Amniotic epithelial cell (primary cell): Measurements from ENCODE around the gene NHS.
"Not testable (repeated sequence)": the region's sequence is repeated elsewhere in the genome, so short reads cannot be mapped to it uniquely, and the experiment has no call there.

ENCODE experiments used
- DNase-seq: peaks from one replicate; pipeline ENCODE4 v3.0.0-alpha.2; 2010; ENCODE audit warnings: low read depth

NHS gene

GRCh38 chrX:17496407-17496806 is 121.4 kb downstream of the NHS start:
- DNase-seq: no peak

DNA sequence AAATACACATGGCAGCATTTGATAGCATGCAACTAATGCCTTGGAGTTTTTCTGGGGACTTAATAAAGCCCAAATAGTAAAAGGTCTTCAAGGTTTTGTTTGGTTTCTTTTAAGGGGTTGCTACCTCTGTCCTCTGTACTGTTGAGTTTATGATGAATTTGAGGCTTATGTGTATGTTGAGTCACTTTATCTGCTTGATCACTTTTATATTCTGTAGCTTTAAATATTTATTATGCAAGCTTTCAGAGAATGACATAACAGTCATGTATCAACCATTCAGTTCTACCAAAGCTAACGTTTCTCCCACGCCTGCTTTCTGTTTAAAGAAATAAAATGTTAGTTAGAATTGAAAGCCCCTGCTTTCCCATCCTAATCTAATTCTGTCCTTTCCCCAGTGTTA is 122.2 kb downstream of the NHS start:
- no peak for DNase-seq

- DNase-seq: no peak
Observed at GRCh38 chrX:17499512-17499911, 124.5 kb downstream of the NHS start.

DNA sequence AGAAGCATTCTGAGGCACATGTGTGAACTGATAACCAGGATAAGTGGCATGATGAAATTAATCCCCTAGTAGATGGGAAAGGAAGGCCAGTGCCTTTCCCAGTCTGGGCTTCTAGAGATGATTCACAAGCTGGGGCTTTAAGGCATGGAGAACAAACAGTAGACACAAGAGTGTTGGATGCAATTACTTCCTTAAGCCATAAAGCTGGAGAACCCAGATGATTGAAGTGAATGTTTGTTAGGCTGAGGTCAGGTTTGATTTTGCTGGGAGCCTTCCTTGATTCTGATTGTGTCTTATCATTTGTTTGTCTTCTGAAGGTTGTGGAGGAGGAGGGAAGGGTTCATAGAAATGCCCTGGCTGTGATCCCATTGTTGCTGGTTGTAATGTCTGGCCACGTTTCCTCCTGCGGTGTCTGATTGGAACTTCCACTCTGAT is 125.2 kb downstream of the NHS start:
- DNase-seq: no peak

- DNase-seq: no peak
Observed at GRCh38 chrX:17501746-17502145, 126.7 kb downstream of the NHS start.

DNA sequence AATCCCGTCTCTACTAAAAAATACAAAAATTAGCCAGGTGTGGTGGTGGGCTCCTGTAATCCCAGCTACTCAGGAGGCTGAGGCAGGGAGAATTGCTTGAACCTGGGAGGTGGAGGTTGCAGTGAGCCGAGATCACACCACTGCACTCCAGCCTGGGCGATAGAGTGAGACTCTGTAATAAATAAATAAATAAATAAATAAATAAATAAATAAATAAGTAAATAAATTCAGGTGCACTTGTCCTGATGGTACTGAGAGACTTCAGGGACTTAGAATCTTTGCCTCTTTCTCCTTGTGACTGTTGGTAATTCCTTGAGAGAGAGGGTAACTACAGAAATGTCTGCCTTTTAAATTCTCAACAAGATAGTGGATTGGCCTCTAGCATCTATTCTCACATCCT is 131.4 kb downstream of the NHS start:
- DNase-seq: not testable (repeated sequence)

- no peak for DNase-seq
Observed at GRCh38 chrX:17511556-17511955, 136.6 kb downstream of the NHS start.

DNA sequence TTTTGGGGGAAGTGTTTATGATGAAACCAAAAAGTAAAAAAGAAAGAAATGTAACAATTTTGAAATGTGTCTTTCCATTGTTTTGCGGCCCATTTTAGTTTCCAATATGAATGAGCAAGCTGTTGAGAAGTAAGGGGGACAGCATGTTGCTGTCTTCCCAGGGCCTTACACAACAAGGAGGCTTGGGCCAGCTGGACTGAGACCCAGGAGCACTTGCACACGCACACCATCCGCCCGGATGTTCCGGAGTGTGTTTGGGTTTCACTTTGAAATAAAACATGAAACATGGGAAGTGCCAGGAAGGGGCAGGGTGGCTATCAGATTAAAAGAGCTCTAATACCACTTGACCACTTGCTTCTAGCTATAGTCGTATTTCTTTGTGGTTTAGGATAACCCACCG is 144.4 kb downstream of the NHS start:
- no peak for DNase-seq

DNA sequence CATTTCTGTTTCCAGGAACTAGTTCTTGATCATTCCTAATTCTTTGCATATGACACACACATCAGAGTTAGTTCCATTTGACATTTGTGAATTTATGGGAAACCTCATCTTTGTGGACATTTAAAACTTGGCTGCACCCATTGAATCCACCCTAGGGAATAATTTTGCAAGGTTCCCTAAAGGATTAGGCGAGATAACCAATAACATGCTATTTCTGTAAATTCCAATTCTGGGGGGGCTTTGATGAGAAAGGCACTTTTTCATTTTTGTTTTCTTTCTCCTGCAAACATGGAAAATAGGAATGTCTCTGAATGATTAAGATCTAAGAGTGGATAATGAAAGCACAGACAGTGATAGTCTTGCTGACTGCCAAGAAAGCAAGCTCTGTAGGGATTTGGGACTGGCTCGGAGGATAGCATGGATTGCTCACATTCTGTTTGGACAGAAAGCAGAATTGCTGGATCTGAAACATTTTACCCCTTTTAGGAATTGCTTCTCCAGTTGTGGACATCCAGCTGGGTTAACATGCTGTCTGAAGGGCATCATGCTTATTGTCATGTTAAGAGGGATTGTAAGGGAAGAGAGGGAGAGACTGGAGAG is 145.1 kb downstream of the NHS start:
- no peak for DNase-seq

- DNase-seq: no peak
Observed at GRCh38 chrX:17521871-17522693, 147.1 kb downstream of the NHS start.

DNA sequence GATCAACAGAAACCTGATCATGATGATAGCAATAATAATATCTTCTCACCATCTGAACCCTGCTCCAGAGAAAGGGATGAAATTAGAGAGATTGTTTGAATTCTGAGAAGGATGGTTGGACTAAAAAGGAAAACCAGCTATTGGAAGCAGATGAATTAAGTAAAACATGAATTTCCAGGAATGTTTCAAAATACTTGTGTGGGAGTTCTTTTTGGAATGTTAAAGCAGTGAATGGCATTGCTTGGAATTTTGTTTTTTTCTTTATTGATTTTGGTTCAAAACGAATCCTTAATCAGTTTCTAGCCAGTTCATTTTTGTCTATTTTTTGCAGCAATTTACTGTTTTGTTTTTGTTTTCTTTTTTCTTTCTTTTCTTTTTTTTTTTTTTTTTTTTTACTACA is 150.3 kb downstream of the NHS start:
- no peak for DNase-seq

GRCh38 chrX:17525762-17526555 is 151.0 kb downstream of the NHS start:
- DNase-seq: no peak

DNA sequence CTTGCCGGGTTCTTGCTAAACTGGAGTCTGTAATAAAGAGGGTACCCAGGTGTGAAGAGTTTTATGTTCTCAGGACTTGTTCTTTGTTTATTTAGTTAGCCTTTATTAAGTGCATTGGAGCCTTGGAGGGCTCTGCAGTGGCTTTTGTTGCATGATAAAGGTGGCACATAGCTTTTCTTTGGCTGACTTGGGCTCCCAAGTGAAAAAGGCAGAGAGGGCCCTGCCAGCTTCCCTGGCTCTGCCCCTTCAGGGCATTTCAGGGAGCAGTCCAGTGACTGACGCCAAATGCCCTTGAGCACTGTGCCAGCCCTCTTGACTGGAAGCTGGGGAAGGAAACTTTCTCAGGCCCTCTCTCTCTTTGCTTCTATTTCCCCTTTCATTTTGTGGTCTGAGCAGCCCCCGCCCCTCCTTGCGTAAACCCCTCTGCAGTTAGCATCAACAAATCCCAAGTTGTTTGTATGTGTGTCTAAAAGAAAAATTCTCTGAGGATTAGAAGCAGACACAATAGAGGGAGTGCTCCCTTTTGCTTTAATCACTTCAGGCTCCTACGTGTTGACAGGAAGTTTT is 152.2 kb downstream of the NHS start:
- no peak for DNase-seq

- no peak for DNase-seq
Observed at GRCh38 chrX:17527922-17528321, 152.9 kb downstream of the NHS start.

GRCh38 chrX:17529151-17529745 is 154.2 kb downstream of the NHS start:
- DNase-seq: no peak

GRCh38 chrX:17531500-17531899 is 156.5 kb downstream of the NHS start:
- DNase-seq: no peak

DNA sequence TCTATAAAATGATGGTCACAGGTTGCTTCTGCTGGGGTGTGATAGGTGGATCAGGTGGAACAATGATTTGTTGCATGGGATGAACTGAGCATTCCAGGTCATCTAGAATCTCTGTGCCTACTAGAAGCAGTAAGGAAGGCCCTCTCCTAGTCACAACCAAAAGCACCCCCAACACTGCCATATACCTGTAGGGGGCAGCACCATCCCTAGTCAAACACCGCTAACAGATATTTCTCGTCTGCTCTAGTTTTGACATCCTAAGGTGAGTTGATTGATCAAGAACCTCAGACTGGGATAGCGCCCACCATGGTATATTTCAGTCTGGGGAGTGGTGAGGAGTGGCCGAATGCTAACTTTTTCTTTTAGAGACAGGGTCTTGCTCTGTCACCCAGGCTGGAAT is 160.2 kb downstream of the NHS start:
- no peak for DNase-seq

DNA sequence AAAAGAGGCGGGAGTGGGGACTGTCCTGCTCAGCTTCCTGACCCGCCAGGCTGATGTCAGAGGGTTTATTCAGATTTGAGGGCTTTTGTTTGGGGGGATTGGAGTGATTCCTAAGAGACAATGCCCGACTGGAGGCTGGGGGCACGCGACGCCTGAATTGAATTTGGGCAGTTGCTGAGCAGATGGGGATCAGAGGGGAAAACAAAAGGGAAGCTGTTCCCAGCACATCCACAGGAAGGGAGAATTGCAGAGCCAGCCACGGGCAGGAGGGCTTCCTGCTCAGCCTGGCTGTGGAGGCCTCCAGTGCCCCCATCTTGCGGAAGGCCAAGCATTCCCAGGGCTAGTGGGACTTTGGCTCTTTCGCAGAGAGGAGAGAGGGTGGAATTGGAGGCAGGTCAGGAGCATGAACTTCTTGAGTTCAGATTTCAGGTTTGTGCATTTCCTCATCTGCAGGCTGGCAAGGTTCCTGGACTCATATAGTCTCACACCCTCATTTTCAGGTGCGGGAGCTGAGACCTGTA is 162.8 kb downstream of the NHS start:
- DNase-seq: no peak

GRCh38 chrX:17542123-17542522 is 167.1 kb downstream of the NHS start:
- no peak for DNase-seq

DNA sequence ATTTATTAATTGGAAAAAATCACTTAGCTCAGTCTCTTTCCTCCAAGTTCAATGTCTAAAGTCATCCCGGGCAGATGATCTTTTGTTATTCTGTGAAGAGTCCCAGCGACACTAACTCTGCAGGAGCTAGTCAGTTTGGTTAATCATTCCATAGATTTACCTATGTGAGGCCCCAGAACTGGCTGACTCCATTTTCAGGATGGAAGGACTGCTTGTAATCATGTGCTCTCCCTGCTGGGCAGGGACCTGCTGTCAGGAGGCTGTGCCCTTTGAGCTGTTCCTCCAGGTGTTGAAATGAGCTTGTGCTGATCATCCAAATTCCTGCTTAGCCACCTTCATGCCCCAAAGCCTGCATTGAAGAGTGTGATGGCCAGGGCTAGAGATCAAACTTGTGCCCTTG is 169.8 kb downstream of the NHS start:
- DNase-seq: no peak

DNA sequence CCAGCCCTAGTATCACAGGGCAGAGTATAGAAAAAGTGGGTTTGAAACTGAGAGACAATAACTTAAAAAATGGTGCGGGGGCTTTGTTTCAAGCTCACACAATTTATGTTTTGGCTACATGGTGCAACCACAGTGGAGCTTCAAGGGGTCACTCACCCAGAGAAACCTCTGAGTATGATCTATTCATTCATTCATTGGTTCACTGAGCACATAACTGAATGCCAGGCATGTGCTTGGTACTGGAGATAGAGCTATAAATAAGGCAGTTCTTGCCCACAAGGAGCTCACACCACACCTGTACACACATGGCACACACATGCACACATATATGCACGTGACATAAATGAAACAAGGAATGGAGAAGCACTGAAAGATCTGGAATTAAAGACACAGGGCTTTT is 171.4 kb downstream of the NHS start:
- no peak for DNase-seq

DNA sequence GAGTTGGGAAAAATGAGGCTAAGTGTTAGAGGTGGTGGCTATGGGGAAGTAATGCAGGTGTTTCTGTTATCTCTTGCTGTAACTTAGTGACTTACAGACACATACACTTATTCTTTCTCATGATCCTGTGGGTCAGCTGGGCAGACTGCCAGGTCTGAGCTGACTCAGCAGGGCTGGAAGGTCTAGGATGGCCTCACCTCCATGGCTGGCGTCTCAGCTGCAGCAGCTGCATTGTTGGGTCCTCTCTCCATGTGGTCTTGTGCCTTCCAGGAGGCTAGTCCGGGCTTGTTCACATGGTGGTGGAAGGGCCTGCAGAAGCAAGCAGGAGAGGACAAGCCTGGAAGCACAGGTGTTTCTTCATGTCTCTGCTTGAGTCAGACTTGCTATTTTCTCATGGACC is 172.7 kb downstream of the NHS start:
- peak; percentile 2 for DNase-seq
